ENCODE data around the gene TNFRSF12A. TPM values are rescaled to one million over a fixed set of nuclear protein-coding genes. Genes with fewer than 3 reads are reported as not detected.

Gene TNFRSF12A
- total and polyA plus RNA-seq, 2 of the 13 experiments (the other 11 are each of a cell fraction or from before 2014, with no cell fraction given), result 61.9 to 66.0 TPM

DNA sequence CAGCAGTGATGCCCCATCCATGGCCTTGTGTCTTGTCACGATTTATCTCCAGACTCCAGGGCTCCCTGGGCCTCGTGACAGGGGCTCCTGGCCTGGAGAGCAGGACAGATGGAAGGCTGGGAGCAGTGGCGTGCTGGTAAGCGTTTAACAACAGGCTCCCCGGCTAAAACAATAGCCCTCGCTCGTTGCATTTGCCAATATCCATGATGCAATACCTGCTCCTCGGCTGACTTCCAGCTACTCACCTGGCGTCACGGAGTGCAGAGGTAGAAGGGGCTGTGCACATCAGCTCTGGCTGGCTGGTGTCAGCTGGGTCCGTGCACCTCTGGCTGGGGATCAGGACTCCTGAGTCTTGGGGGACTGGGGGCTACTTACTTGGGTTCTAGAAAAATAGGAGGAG lies 18.1 kb downstream of the TNFRSF12A start (continued):
- TF ChIP-seq, protein P1, sequence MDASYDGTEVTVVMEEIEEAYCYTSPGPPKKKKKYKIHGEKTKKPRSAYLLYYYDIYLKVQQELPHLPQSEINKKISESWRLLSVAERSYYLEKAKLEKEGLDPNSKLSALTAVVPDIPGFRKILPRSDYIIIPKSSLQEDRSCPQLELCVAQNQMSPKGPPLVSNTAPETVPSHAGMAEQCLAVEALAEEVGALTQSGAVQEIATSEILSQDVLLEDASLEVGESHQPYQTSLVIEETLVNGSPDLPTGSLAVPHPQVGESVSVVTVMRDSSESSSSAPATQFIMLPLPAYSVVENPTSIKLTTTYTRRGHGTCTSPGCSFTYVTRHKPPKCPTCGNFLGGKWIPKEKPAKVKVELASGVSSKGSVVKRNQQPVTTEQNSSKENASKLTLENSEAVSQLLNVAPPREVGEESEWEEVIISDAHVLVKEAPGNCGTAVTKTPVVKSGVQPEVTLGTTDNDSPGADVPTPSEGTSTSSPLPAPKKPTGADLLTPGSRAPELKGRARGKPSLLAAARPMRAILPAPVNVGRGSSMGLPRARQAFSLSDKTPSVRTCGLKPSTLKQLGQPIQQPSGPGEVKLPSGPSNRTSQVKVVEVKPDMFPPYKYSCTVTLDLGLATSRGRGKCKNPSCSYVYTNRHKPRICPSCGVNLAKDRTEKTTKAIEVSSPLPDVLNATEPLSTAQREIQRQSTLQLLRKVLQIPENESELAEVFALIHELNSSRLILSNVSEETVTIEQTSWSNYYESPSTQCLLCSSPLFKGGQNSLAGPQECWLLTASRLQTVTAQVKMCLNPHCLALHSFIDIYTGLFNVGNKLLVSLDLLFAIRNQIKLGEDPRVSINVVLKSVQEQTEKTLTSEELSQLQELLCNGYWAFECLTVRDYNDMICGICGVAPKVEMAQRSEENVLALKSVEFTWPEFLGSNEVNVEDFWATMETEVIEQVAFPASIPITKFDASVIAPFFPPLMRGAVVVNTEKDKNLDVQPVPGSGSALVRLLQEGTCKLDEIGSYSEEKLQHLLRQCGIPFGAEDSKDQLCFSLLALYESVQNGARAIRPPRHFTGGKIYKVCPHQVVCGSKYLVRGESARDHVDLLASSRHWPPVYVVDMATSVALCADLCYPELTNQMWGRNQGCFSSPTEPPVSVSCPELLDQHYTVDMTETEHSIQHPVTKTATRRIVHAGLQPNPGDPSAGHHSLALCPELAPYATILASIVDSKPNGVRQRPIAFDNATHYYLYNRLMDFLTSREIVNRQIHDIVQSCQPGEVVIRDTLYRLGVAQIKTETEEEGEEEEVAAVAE (CRISPR knock-in tag; IDR thresholded peaks at IDR 0.05; ENCODE audit: borderline replicate concordance), result no peak
- TF ChIP-seq, protein P2, sequence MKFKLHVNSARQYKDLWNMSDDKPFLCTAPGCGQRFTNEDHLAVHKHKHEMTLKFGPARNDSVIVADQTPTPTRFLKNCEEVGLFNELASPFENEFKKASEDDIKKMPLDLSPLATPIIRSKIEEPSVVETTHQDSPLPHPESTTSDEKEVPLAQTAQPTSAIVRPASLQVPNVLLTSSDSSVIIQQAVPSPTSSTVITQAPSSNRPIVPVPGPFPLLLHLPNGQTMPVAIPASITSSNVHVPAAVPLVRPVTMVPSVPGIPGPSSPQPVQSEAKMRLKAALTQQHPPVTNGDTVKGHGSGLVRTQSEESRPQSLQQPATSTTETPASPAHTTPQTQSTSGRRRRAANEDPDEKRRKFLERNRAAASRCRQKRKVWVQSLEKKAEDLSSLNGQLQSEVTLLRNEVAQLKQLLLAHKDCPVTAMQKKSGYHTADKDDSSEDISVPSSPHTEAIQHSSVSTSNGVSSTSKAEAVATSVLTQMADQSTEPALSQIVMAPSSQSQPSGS (CRISPR knock-in tag; IDR thresholded peaks at IDR 0.05), result 0 out of 2 replicates have a peak, but pooled peaks have one; percentile 47
- TF ChIP-seq PHB2 (IDR thresholded peaks at IDR 0.05; ENCODE audit: partially characterized antibody) (no peak), PAX8 (CRISPR knock-in tag; IDR thresholded peaks at IDR 0.05; ENCODE audit: borderline replicate concordance) (no peak), RFX5 (IDR thresholded peaks at IDR 0.05; ENCODE audit: low read depth, low read length) (no peak), DNMT1 (CRISPR knock-in tag; IDR thresholded peaks at IDR 0.05) (no peak), GABPB1 (CRISPR knock-in tag; IDR thresholded peaks at IDR 0.05) (0 out of 2 replicates have a peak, but pooled peaks have one; percentile 11), MXD4 (CRISPR knock-in tag; IDR thresholded peaks at IDR 0.05) (no peak), SMARCC2 (IDR thresholded peaks at IDR 0.05) (no peak), ZNF235 (CRISPR knock-in tag; IDR thresholded peaks at IDR 0.05; ENCODE audit: borderline replicate concordance) (no peak), SOX6 (IDR thresholded peaks at IDR 0.05) (no peak), SOX6 (CRISPR knock-in tag; IDR thresholded peaks at IDR 0.05) (peak; percentile 91), FOSL2 (CRISPR knock-in tag; IDR thresholded peaks at IDR 0.05) (peak; percentile 43; the same call in 1 of the 2 replicates), GATAD2A (CRISPR knock-in tag; IDR thresholded peaks at IDR 0.05) (peak; percentile 46; the same call in 1 of the 2 replicates), ZBTB4 (CRISPR knock-in tag; IDR thresholded peaks at IDR 0.05; ENCODE audit: borderline replicate concordance) (no peak), MAZ (IDR thresholded peaks at IDR 0.05; ENCODE audit: borderline replicate concordance, low read depth, low read length) (no peak), MAZ (CRISPR knock-in tag; IDR thresholded peaks at IDR 0.05; ENCODE audit: low read depth) (0 out of 2 replicates have a peak, but pooled peaks have one; percentile 38)
- TF ChIP-seq, protein P3, sequence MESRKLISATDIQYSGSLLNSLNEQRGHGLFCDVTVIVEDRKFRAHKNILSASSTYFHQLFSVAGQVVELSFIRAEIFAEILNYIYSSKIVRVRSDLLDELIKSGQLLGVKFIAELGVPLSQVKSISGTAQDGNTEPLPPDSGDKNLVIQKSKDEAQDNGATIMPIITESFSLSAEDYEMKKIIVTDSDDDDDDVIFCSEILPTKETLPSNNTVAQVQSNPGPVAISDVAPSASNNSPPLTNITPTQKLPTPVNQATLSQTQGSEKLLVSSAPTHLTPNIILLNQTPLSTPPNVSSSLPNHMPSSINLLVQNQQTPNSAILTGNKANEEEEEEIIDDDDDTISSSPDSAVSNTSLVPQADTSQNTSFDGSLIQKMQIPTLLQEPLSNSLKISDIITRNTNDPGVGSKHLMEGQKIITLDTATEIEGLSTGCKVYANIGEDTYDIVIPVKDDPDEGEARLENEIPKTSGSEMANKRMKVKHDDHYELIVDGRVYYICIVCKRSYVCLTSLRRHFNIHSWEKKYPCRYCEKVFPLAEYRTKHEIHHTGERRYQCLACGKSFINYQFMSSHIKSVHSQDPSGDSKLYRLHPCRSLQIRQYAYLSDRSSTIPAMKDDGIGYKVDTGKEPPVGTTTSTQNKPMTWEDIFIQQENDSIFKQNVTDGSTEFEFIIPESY (CRISPR knock-in tag; IDR thresholded peaks at IDR 0.05), result no peak

Measured in HepG2 (cell line).